H1 (cell line): ENCODE results near the gene RAD51B. TPM values are rescaled to one million over a fixed set of nuclear protein-coding genes. Genes with fewer than 3 reads are reported as not detected.

Experiments
- CTCF ChIA-PET: fragments of 300-600 bp; sonication (Branson Sonifier 250); formaldehyde crosslinking; loops from one replicate; lab custom pipeline; 2021; ENCODE audit not compliant: partially characterized antibody; lab: Charles Lee
- POLR2A ChIA-PET: fragments of 300-600 bp; sonication (Branson Sonifier 250); formaldehyde crosslinking; loops from one replicate; lab custom pipeline; 2021; ENCODE audit warnings: inconsistent platforms; ENCODE audit not compliant: partially characterized antibody; lab: Charles Lee
- DNase-seq, 2 experiments: peaks; one replicate each; pipeline versions ENCODE4 v3.0.0 to v3.0.0-alpha.2; 2010 to 2022; ENCODE audit warnings: low spot score in 2 of 2, low read depth in 1 of 2, mixed read lengths in 1 of 2
- FAIRE-seq: peaks from 2 replicates; lab custom pipeline; 2011; peaks lifted over from hg19 to GRCh38; lab: Jason Lieb, UNC
- H2AFZ ChIP-seq: 2 replicates; pipeline ENCODE4 v1.8.1; 2012; ENCODE audit warnings: low read length, inconsistent platforms
- H2AK5ac ChIP-seq: 2 replicates; pipeline ENCODE4 v1.6.1; 2013; ENCODE audit warnings: low read depth, low read length
- H2BK120ac ChIP-seq: replicated peaks from 2 replicates; pipeline ENCODE3; 2013; ENCODE audit warnings: low read depth, low read length, inconsistent platforms
- H2BK12ac ChIP-seq: 2 replicates; pipeline ENCODE4 v1.6.1; 2013; ENCODE audit warnings: low read depth, low read length
- H2BK15ac ChIP-seq: 2 replicates; pipeline ENCODE4 v1.6.1; 2013; ENCODE audit warnings: low read length
- H2BK20ac ChIP-seq: 2 replicates; pipeline ENCODE4 v1.6.1; 2013; ENCODE audit warnings: low read length
- H2BK5ac ChIP-seq: 2 replicates; pipeline ENCODE4 v1.6.1; 2013; ENCODE audit warnings: low read depth, low read length
- H3K14ac ChIP-seq: 2 replicates; pipeline ENCODE4 v1.6.1; 2013; ENCODE audit warnings: inconsistent platforms; ENCODE audit not compliant: insufficient read length
- H3K18ac ChIP-seq: 2 replicates; pipeline ENCODE4 v1.6.1; 2013; ENCODE audit warnings: low read length; ENCODE audit errors: extremely low read depth
- H3K23ac ChIP-seq: 2 replicates; pipeline ENCODE4 v1.6.1; 2013; ENCODE audit warnings: inconsistent platforms; ENCODE audit not compliant: insufficient read length
- H3K23me2 ChIP-seq: 2 replicates; pipeline ENCODE4 v1.6.1; 2013; ENCODE audit warnings: low read depth, low read length
- H3K27ac ChIP-seq: 2 replicates; pipeline ENCODE4 v1.6.1; 2011; ENCODE audit warnings: low read depth, low read length, inconsistent platforms
- H3K27me3 ChIP-seq, 4 experiments: replicated peaks in 1 of 4; 1 replicate in 1 of 4; 2 replicates in 3 of 4; pipeline versions ENCODE4 v1.6.1 to v1.8.1; 2011 to 2013; ENCODE audit warnings: low read length in 3 of 4, mild to moderate bottlenecking in 3 of 4, inconsistent platforms in 2 of 4, mixed read lengths in 2 of 4, moderate library complexity in 1 of 4; ENCODE audit not compliant: control insufficient read depth in 3 of 4, insufficient read depth in 3 of 4; ENCODE audit errors: extremely low read depth in 1 of 4
- H3K36me3 ChIP-seq, 4 experiments: 2 replicates each; pipeline versions ENCODE4 v1.6.1 to v1.8.1; 2011 to 2013; ENCODE audit warnings: mild to moderate bottlenecking in 4 of 4, low read length in 3 of 4, moderate library complexity in 2 of 4, control low read depth in 1 of 4, inconsistent platforms in 1 of 4; ENCODE audit not compliant: insufficient read depth in 4 of 4, control insufficient read depth in 2 of 4
- H3K4ac ChIP-seq: replicated peaks from 2 replicates; pipeline ENCODE3; 2013; ENCODE audit warnings: low read length, low read depth, mixed read lengths, inconsistent platforms; ENCODE audit not compliant: insufficient read length
- H3K4me1 ChIP-seq, 4 experiments: replicated peaks in 1 of 4; 1 replicate in 1 of 4; 2 replicates in 3 of 4; pipeline versions ENCODE4 v1.6.1 to v1.8.1; 2011 to 2013; ENCODE audit warnings: low read length in 3 of 4, inconsistent platforms in 2 of 4, mixed read lengths in 1 of 4; ENCODE audit not compliant: insufficient read depth in 4 of 4, control insufficient read depth in 3 of 4
- H3K4me2 ChIP-seq, 2 experiments: 2 replicates each; pipeline versions ENCODE4 v1.6.1 to v1.8.1; 2011 to 2013; ENCODE audit warnings: low read depth in 2 of 2, low read length in 2 of 2, control low read depth in 1 of 2, inconsistent platforms in 1 of 2, mild to moderate bottlenecking in 1 of 2; ENCODE audit not compliant: insufficient read depth in 1 of 2
- H3K4me3 ChIP-seq, 4 experiments: fragments of 200-600, 300-600 bp in 1 of 4; sonication (generic), shearing (Covaris generic), sonication (Bioruptor Twin) in 1 of 4; 2 replicates each; pipeline versions ENCODE4 v1.5.1 to v1.8.1; 2011 to 2016; ENCODE audit warnings: low read length in 4 of 4, low read depth in 3 of 4, control low read depth in 2 of 4, inconsistent platforms in 2 of 4, mild to moderate bottlenecking in 2 of 4, mixed read lengths in 1 of 4, moderate library complexity in 1 of 4; ENCODE audit not compliant: insufficient read depth in 2 of 4; ENCODE audit errors: extremely low read depth in 1 of 4
- H3K56ac ChIP-seq: replicated peaks from 2 replicates; pipeline ENCODE3; 2013; ENCODE audit warnings: low read depth, mild to moderate bottlenecking, mixed read lengths, low read length, inconsistent platforms; ENCODE audit not compliant: insufficient read length
- H3K79me1 ChIP-seq: 2 replicates; pipeline ENCODE4 v1.6.1; 2013; ENCODE audit warnings: low read depth, low read length, control low read depth
- H3K79me2 ChIP-seq, 2 experiments: 2 replicates each; pipeline versions ENCODE4 v1.6.1 to v1.8.1; 2012 to 2013; ENCODE audit warnings: low read length in 2 of 2, mild to moderate bottlenecking in 2 of 2, inconsistent platforms in 1 of 2; ENCODE audit not compliant: insufficient read depth in 2 of 2, control insufficient read depth in 1 of 2
- H3K9ac ChIP-seq, 4 experiments: replicated peaks in 1 of 4; 1 replicate in 1 of 4; 2 replicates in 3 of 4; pipeline versions ENCODE4 v1.6.1 to v1.8.1; 2011 to 2013; ENCODE audit warnings: low read depth in 3 of 4, low read length in 3 of 4, control low read depth in 2 of 4, mild to moderate bottlenecking in 2 of 4, moderate library complexity in 2 of 4, inconsistent platforms in 1 of 4; ENCODE audit errors: extremely low read depth in 1 of 4
- H3K9me3 ChIP-seq, 2 experiments: 2 replicates each; pipeline versions ENCODE4 v1.6.1 to v1.8.1; 2012 to 2013; ENCODE audit warnings: mild to moderate bottlenecking in 2 of 2, moderate library complexity in 2 of 2, control low read depth in 1 of 2, inconsistent platforms in 1 of 2, low read depth in 1 of 2, low read length in 1 of 2, mixed read lengths in 1 of 2; ENCODE audit not compliant: insufficient read depth in 2 of 2
- H4K20me1 ChIP-seq, 2 experiments: replicated peaks in 1 of 2; 2 replicates each; pipeline versions ENCODE3 to v1.8.1; 2011 to 2013; ENCODE audit warnings: inconsistent platforms in 2 of 2, low read length in 2 of 2, mild to moderate bottlenecking in 1 of 2; ENCODE audit not compliant: insufficient read depth in 2 of 2, control insufficient read depth in 1 of 2
- H4K5ac ChIP-seq: 2 replicates; pipeline ENCODE4 v1.6.1; 2013; ENCODE audit warnings: low read length, low read depth, mixed read lengths, inconsistent platforms; ENCODE audit not compliant: insufficient read length
- H4K8ac ChIP-seq: 2 replicates; pipeline ENCODE4 v1.8.0; 2013; ENCODE audit warnings: mild to moderate bottlenecking, moderate library complexity, low read length, inconsistent platforms; ENCODE audit not compliant: insufficient read depth; ENCODE audit errors: extremely low read depth
- H4K91ac ChIP-seq: replicated peaks from 2 replicates; pipeline ENCODE3; 2013; ENCODE audit warnings: low read length, mixed read lengths, inconsistent platforms; ENCODE audit not compliant: insufficient read length
- JUND ChIP-seq: IDR thresholded peaks from 2 replicates; pipeline ENCODE4 v1.6.1; 2011; ENCODE audit warnings: mild to moderate bottlenecking, improper control_type of control experiment, low read length
- NANOG ChIP-seq: IDR thresholded peaks from 2 replicates; pipeline ENCODE4 v1.6.1; 2011; ENCODE audit warnings: low read length, low read depth, mild to moderate bottlenecking, inconsistent platforms; ENCODE audit not compliant: insufficient read depth, poor library complexity, severe bottlenecking
- PHF8 ChIP-seq: fragments of 200-600 bp; sonication (generic); conservative IDR thresholded peaks from 2 replicates; pipeline ENCODE4 v1.7.1; 2012; ENCODE audit warnings: low read depth, mild to moderate bottlenecking, inconsistent platforms, low read length, moderate library complexity
- WGBS, 2 experiments: shearing (Covaris generic) in 1 of 2; methylation state at CpG; one replicate each; pipeline versions ENCODE4 v1.1.6 to v1.1.7; 2013 to 2015; ENCODE audit warnings: low lambda C conversion rate in 2 of 2, mixed read lengths in 2 of 2, inconsistent platforms in 1 of 2, low coverage in 1 of 2, missing lambda C conversion rate in 1 of 2; ENCODE audit not compliant: insufficient replicate concordance in 2 of 2, insufficient coverage in 1 of 2, insufficient read length in 1 of 2; ENCODE audit errors: extremely low coverage in 1 of 2, missing lambda C conversion rate in 1 of 2; 5-methylcytosine and 5-hydroxymethylcytosine counted together
- polyA plus RNA-seq, 7 experiments: library from polyadenylated mRNA; depleted of rRNA in 3 of 7; stranded (reverse) in 5 of 7; unstranded in 2 of 7; fragments of >200 nt in 5 of 7; fragments of 200-250 nt in 2 of 7; gene quantifications; 1 replicate in 5 of 7; 2 replicates in 1 of 7; 4 replicates in 1 of 7; pipeline versions ENCODE4 v1.2.1 to v1.2.3, GENCODE V29; 2011 to 2013; ENCODE audit warnings: missing spikeins in 2 of 7, mixed read lengths in 2 of 7
- total RNA-seq: library from RNA; stranded (reverse); fragmentation: NEBNext Ultra II Directional; extraction: Animal tissue kit (Norgen Biotek cat#: 25700); gene quantifications from 2 replicates; pipeline ENCODE4 v1.2.1, GENCODE V29; 2021
- TF ChIP-seq, protein P1 (sequence below): IDR thresholded peaks from 2 replicates; pipeline ENCODE4 v1.6.1; 2011; ENCODE audit warnings: low read depth, mild to moderate bottlenecking, low read length; ENCODE audit not compliant: insufficient read depth

The RAD51B gene
- total and polyA plus RNA-seq, 2 of the 8 experiments (the other 6 are each of a cell fraction or from before 2014, with no cell fraction given) = 3.9 to 14.9 TPM

DNA sequence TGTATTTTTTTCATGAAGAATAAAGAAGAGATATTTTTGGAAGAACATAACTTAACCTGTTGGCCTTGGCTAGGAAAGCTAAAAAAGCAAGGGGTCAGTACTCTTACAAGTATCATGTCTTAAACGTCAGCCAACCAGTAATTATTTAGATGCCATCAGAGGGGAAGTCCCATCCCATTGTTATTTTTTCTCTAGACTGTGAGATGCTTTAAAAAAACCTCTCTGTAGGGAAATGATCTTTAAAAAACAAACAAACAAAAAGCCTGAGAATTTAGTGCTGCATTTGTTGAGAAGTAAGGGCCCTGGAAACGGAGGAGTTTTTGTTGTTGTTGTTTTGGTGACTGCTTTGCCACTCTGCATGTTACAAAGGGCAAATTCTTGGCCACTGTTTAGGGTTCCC is 499.2 kb downstream of the RAD51B start:
- Histone ChIP-seq H2AK5ac (no peak overlapping the region), H3K56ac (no peak overlapping the region), H3K4me2 (no peak overlapping the region), H3K14ac (no peak overlapping the region), H3K4ac (no peak overlapping the region), H4K20me1 (no peaks in the 10 kb centered on the region), H3K27me3 (no peaks in the 10 kb centered on the region), H2AFZ (no peak overlapping the region), H3K23ac (no peak overlapping the region), H2BK20ac (no peak overlapping the region), H3K36me3 (no peaks in the 10 kb centered on the region), H3K18ac (no peak overlapping the region), H3K23me2 (no peaks in the 10 kb centered on the region), H2BK15ac (no peak overlapping the region), H2BK5ac (no peak overlapping the region), H4K8ac (no peak overlapping the region), H3K79me2 (no peaks in the 10 kb centered on the region), H4K5ac (no peak overlapping the region), H3K79me1 (no peaks in the 10 kb centered on the region), H3K4me3 (no peak overlapping the region), H3K27ac (no peak overlapping the region), H2BK120ac (no peak overlapping the region), H3K9ac (no peak overlapping the region), H3K9me3 (no peaks in the 10 kb centered on the region), H4K91ac (no peak overlapping the region), H2BK12ac (no peak overlapping the region), H3K4me1 (peaks cover 0 to 2% (median 0%) of the 10 kb centered on the region in 4 experiments; a peak in 1 of 7 replicates)
- TF ChIP-seq, protein P1, sequence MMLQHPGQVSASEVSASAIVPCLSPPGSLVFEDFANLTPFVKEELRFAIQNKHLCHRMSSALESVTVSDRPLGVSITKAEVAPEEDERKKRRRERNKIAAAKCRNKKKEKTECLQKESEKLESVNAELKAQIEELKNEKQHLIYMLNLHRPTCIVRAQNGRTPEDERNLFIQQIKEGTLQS = no peak
- TF ChIP-seq PHF8 (no peak), JUND (no peak), NANOG (no peak)
- ChIA-PET CTCF (interaction anchor here (0.7 to 1.4 kb wide), 2 partner anchors 10 to 33 kb away, joined by 3 to 4 read pairs; no protein-coding TSS in a partner anchor), POLR2A (no interaction called here)
- 63% methylated on average over 2 of the region's 2 CpGs; no CpG with 5 or more reads in 1 of the 2 experiments for WGBS, 2 experiments
- FAIRE-seq (peak; percentile 42), DNase-seq (no peak)
